ENCODE data around the gene CTNNA2. TPM values are rescaled to one million over a fixed set of nuclear protein-coding genes. Genes with fewer than 3 reads are reported as not detected.

Gene CTNNA2
- total RNA-seq, 1 donor from 2014 or later, result 43.5 TPM

DNA sequence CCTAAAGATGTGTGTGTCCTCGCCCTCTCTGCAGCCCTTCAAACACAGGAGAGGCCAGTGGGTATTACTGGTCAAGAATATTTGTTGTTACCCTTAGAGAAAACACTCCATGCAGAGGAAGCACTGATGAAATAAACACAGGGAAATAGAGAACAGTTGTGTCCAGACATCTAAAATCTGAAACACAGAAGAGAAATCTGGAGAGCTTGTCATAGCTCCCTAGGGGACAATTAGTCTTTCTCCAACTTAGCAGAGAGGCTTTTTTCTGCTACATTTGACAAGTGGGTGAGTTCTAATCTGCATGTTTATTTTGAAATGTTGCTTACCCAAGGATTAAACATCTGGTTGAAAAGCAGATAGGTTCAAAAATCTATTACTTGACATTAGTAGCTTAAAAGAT lies 190.1 kb downstream of the CTNNA2 start:
- H3K36me3 Mint-ChIP-seq, result peaks cover 8% of the 10 kb centered on the region
- no peak overlapping the region for H3K27ac Mint-ChIP-seq

GRCh38 chr2:79711098-79711497 lies 198.2 kb downstream of the CTNNA2 start:
- Mint-ChIP-seq H3K4me1 (peaks cover 2% of the 10 kb centered on the region), H3K27me3 (ENCODE audit: insufficient read depth, low read depth) (peaks cover 4% of the 10 kb centered on the region), H3K9me3 (peaks cover 5% of the 10 kb centered on the region), H3K27ac (no peak overlapping the region), H3K4me3 (no peak overlapping the region), H3K36me3 (peaks cover 11% of the 10 kb centered on the region)
- H3K9me3 ChIP-seq (ENCODE audit: low read depth), result no peaks in the 10 kb centered on the region
- no peak overlapping the region for H3K9ac ChIP-seq
- no peak overlapping the region for H3K27ac ChIP-seq
- H2AFZ ChIP-seq (replicated peaks), result no peak overlapping the region
- no peaks in the 10 kb centered on the region for H3K27me3 ChIP-seq
- no peaks in the 10 kb centered on the region for H3K79me2 ChIP-seq (ENCODE audit: low read depth)
- no peak overlapping the region for H3K4me2 ChIP-seq
- H4K20me1 ChIP-seq (ENCODE audit: low read depth), result no peaks in the 10 kb centered on the region
- DNase-seq (ENCODE audit: low spot score), result no peak
- H3K4me1 ChIP-seq, result no peaks in the 10 kb centered on the region
- no peaks in the 10 kb centered on the region for H3F3A ChIP-seq (ENCODE audit: low read depth)
- TF ChIP-seq EZH2phosphoT487 (IDR thresholded peaks at IDR 0.05) (no peak), EZH2 (IDR thresholded peaks at IDR 0.05) (no peak)
- TF ChIP-seq, protein P1, sequence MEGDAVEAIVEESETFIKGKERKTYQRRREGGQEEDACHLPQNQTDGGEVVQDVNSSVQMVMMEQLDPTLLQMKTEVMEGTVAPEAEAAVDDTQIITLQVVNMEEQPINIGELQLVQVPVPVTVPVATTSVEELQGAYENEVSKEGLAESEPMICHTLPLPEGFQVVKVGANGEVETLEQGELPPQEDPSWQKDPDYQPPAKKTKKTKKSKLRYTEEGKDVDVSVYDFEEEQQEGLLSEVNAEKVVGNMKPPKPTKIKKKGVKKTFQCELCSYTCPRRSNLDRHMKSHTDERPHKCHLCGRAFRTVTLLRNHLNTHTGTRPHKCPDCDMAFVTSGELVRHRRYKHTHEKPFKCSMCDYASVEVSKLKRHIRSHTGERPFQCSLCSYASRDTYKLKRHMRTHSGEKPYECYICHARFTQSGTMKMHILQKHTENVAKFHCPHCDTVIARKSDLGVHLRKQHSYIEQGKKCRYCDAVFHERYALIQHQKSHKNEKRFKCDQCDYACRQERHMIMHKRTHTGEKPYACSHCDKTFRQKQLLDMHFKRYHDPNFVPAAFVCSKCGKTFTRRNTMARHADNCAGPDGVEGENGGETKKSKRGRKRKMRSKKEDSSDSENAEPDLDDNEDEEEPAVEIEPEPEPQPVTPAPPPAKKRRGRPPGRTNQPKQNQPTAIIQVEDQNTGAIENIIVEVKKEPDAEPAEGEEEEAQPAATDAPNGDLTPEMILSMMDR (IDR thresholded peaks at IDR 0.05), result no peak
- H3K4me3 ChIP-seq, result no peak overlapping the region
- no peaks in the 10 kb centered on the region for H3K36me3 ChIP-seq

More for the DNA sequence above, 190.1 kb downstream of the CTNNA2 start:
- DNase-seq (ENCODE audit: low spot score), result no peak
- no peaks in the 10 kb centered on the region for H3K79me2 ChIP-seq (ENCODE audit: low read depth)
- no peaks in the 10 kb centered on the region for H3K9me3 ChIP-seq (ENCODE audit: low read depth)
- no peaks in the 10 kb centered on the region for H3K27me3 ChIP-seq
- H3K4me2 ChIP-seq, result no peak overlapping the region
- no peaks in the 10 kb centered on the region for H3K36me3 ChIP-seq
- Mint-ChIP-seq H3K4me3 (no peak overlapping the region), H3K9me3 (no peaks in the 10 kb centered on the region), H3K27me3 (ENCODE audit: insufficient read depth, low read depth) (peaks cover 2% of the 10 kb centered on the region), H3K4me1 (peaks cover 2% of the 10 kb centered on the region)
- TF ChIP-seq EZH2phosphoT487 (IDR thresholded peaks at IDR 0.05) (no peak), EZH2 (IDR thresholded peaks at IDR 0.05) (no peak)
- TF ChIP-seq, protein P1 (IDR thresholded peaks at IDR 0.05), result no peak
- H3K9ac ChIP-seq, result peak overlapping the region; percentile 12
- H2AFZ ChIP-seq (replicated peaks), result no peak overlapping the region
- H3F3A ChIP-seq (ENCODE audit: low read depth), result no peaks in the 10 kb centered on the region
- H3K4me3 ChIP-seq, result no peak overlapping the region
- H3K27ac ChIP-seq, result no peak overlapping the region
- H3K4me1 ChIP-seq, result no peaks in the 10 kb centered on the region
- no peaks in the 10 kb centered on the region for H4K20me1 ChIP-seq (ENCODE audit: low read depth)

- no peak overlapping the region for H3K27ac ChIP-seq
- Mint-ChIP-seq H3K4me3 (no peak overlapping the region), H3K9me3 (peaks cover 5% of the 10 kb centered on the region), H3K27ac (no peak overlapping the region), H3K4me1 (peaks cover 11% of the 10 kb centered on the region), H3K36me3 (peaks cover 5% of the 10 kb centered on the region), H3K27me3 (ENCODE audit: insufficient read depth, low read depth) (peaks cover 2% of the 10 kb centered on the region)
- H3F3A ChIP-seq (ENCODE audit: low read depth), result no peaks in the 10 kb centered on the region
- no peaks in the 10 kb centered on the region for H3K9me3 ChIP-seq (ENCODE audit: low read depth)
- no peak for DNase-seq (ENCODE audit: low spot score)
- H3K36me3 ChIP-seq, result no peaks in the 10 kb centered on the region
- no peak overlapping the region for H2AFZ ChIP-seq (replicated peaks)
- H3K4me2 ChIP-seq, result no peak overlapping the region
- H3K27me3 ChIP-seq, result no peaks in the 10 kb centered on the region
- H4K20me1 ChIP-seq (ENCODE audit: low read depth), result no peaks in the 10 kb centered on the region
- H3K79me2 ChIP-seq (ENCODE audit: low read depth), result no peaks in the 10 kb centered on the region
- H3K4me1 ChIP-seq, result no peaks in the 10 kb centered on the region
- no peak overlapping the region for H3K4me3 ChIP-seq
- TF ChIP-seq EZH2 (IDR thresholded peaks at IDR 0.05) (no peak), EZH2phosphoT487 (IDR thresholded peaks at IDR 0.05) (no peak)
- TF ChIP-seq, protein P1 (IDR thresholded peaks at IDR 0.05), result no peak
- H3K9ac ChIP-seq, result no peak overlapping the region
These were observed 200.4 kb downstream of the CTNNA2 start for GRCh38 chr2:79713131-79713785.

Measured in neural progenitor cell (in vitro differentiated cells).